VCaP (cell line): Measurements from ENCODE around the gene EEFSEC.

Experiments
- H3K27ac ChIP-seq: fragments of 450-650 bp; 2 replicates; pipeline ENCODE4 v1.5.1; 2017
- TF ChIP-seq, protein P1 (sequence below): fragments of 450-650 bp; conservative IDR thresholded peaks from 2 replicates; pipeline ENCODE4 v1.5.1; 2017; ENCODE audit warnings: mild to moderate bottlenecking, moderate library complexity

The EEFSEC gene

DNA sequence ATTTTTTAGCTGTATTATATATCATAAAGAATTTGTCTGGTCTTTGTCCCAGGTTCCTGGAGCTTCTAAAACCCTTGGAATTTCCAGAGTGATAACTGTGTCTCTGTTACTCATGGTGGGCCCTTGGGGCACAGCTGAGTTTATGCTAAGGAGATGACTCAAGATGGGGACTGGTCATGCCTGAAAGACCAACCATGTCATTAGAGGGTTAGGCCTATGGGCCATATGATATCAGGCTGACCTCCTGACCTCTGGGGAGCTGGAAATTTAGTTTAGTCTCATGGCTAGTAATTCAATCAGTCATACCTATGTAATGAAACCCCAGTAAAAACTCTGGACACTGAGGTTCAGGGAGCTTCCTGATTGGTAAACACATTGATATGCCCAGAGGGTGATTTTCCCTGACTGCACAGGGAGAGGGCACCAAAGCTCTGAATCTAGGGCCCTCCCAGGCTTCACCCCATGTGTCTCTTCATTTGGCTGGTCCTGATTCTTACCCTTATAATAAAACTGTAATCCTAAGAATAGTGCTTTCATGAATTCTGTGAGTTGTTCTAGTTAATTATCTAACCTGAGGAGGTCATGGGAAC lies 69.6 kb downstream of the EEFSEC start:
- TF ChIP-seq, protein P1, sequence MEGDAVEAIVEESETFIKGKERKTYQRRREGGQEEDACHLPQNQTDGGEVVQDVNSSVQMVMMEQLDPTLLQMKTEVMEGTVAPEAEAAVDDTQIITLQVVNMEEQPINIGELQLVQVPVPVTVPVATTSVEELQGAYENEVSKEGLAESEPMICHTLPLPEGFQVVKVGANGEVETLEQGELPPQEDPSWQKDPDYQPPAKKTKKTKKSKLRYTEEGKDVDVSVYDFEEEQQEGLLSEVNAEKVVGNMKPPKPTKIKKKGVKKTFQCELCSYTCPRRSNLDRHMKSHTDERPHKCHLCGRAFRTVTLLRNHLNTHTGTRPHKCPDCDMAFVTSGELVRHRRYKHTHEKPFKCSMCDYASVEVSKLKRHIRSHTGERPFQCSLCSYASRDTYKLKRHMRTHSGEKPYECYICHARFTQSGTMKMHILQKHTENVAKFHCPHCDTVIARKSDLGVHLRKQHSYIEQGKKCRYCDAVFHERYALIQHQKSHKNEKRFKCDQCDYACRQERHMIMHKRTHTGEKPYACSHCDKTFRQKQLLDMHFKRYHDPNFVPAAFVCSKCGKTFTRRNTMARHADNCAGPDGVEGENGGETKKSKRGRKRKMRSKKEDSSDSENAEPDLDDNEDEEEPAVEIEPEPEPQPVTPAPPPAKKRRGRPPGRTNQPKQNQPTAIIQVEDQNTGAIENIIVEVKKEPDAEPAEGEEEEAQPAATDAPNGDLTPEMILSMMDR: no peak
- no peak overlapping the region for H3K27ac ChIP-seq

- TF ChIP-seq, protein P1: no peak
- H3K27ac ChIP-seq: peak overlapping the region; percentile 9; the same call in 1 of the 2 replicates
These were observed 73.0 kb downstream of the EEFSEC start for GRCh38 chr3:128226186-128226725.

DNA sequence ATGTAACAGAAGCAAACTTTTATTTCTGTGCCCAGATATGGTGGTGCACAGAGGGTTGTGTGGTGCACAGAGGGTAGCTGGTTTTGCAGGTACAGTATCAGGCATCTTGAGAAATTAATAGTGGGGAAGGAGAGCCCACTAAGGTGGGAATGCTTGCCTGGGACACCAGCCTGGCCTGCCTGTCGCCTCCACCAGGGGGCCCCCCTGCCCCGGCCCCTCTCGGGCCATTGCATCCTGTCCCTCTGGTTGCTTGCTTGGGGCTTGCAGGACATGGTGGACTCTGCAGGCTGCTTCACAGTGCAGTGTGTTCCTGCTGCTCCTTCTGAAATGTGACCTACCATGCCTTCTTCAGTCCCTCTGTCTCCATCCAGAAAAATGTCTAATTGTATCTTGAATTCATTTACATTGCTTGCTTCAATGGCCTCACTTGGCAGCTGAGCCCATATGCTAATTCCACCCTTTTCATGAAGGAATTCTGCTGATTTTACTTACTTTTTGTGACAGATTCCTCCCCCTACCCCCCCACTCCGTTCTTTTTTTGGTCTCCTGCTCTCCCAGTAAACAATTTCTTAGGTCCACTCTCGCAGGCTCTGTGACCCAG lies 73.6 kb downstream of the EEFSEC start:
- no peak overlapping the region for H3K27ac ChIP-seq
- TF ChIP-seq, protein P1: peak; percentile 62; the same call in 1 of the 2 replicates

- H3K27ac ChIP-seq: no peak overlapping the region
- TF ChIP-seq, protein P1: no peak
These were observed 74.2 kb downstream of the EEFSEC start for GRCh38 chr3:128227507-128227906.

GRCh38 chr3:128228366-128228910 lies 75.2 kb downstream of the EEFSEC start:
- TF ChIP-seq, protein P1: no peak
- H3K27ac ChIP-seq: no peak overlapping the region

DNA sequence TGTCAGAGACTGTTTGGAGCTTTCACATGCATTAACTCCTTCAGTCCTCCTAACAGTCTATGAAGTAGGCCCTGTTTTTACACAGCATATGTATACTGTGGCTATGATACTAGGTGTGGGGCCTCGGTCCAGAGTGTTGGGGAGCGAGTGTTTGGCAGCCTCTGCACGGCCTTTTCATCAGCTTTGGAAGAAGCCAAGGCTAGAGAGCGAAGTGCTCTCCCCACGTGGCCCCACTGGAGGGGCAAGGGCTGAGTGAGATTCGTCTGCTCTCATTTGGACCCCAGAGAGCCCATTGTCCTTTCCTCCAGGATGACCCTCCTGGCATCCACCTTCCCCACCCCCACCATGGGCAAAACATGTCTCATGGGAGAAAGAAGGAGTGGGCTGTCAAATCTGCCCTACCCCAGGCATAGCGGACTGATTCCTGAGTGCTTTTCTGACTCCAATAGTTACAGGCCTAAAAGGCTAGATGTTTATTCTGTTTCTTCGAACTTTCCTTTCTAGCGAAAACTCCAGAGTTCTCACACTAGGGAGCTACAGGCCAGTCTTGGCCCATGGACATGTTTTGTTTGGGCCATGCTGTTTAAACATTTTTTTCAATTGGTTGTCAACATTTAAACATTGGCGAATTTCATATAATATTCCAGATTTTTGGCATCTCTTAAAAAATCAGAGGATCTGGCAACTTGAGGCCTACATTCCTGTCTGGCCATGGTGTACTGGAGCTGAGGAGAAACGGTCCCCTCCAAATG lies 76.0 kb downstream of the EEFSEC start:
- H3K27ac ChIP-seq: no peak overlapping the region
- TF ChIP-seq, protein P1: no peak

DNA sequence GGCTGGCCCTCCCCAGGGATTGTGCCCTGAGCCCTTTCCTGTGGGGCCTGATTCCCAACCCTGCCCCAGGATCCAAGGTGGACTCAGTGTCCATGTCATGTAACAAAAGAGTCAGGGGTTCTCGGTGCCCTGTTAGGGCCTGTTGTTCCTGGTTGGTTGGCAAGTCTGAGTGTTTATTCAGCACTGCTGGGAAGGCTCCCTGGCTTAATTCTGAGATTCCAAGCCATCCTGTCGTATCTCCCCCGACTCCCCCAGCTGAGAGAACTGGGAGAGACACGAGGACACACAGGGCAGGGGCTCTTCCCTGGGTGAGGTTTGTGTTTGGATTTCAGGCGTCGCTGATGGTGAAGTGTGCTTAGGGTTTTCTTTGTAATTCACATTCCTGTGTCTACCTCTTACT lies 78.3 kb downstream of the EEFSEC start:
- TF ChIP-seq, protein P1: no peak

More for the DNA sequence above, 78.3 kb downstream of the EEFSEC start:
- H3K27ac ChIP-seq: no peak overlapping the region
